GM23248 (cell line): Measurements from ENCODE around the gene SGPL1. TPM values are rescaled to one million over a fixed set of nuclear protein-coding genes. Genes with fewer than 3 reads are reported as not detected.
A peak's percentile ranks its signal among the peaks of the same experiment; 100 is the strongest.

Experiments
- DNase-seq: peaks from one replicate; pipeline ENCODE4 v3.0.0-alpha.2; 2015
- H2AFZ ChIP-seq: fragments of 200-600 bp; sonication (generic); 2 replicates; pipeline ENCODE4 v1.6.1; 2016; ENCODE audit warnings: antibody characterized with exemption
- H3F3A ChIP-seq: fragments of 200-600 bp; sonication (generic); 2 replicates; pipeline ENCODE4 v1.6.1; 2016; ENCODE audit warnings: mild to moderate bottlenecking, antibody characterized with exemption, mixed run types; ENCODE audit not compliant: insufficient read depth
- H3K27ac ChIP-seq: fragments of 200-600 bp; sonication (generic); 2 replicates; pipeline ENCODE4 v1.5.1; 2016; ENCODE audit warnings: mild to moderate bottlenecking
- H3K27me3 ChIP-seq: fragments of 200-600 bp; sonication (generic); replicated peaks from 2 replicates; pipeline ENCODE4 v1.6.1; 2016; ENCODE audit warnings: mild to moderate bottlenecking; ENCODE audit not compliant: insufficient read depth
- H3K36me3 ChIP-seq: fragments of 200-600 bp; sonication (generic); 2 replicates; pipeline ENCODE4 v1.6.1; 2016; ENCODE audit warnings: low read depth, mild to moderate bottlenecking
- H3K4me1 ChIP-seq: fragments of 200-600 bp; sonication (generic); 2 replicates; pipeline ENCODE4 v1.6.1; 2016; ENCODE audit warnings: mild to moderate bottlenecking; ENCODE audit not compliant: insufficient read depth
- H3K4me2 ChIP-seq: fragments of 200-600 bp; sonication (generic); one replicate; pipeline ENCODE4 v1.6.1; 2016; ENCODE audit warnings: mild to moderate bottlenecking; ENCODE audit not compliant: unreplicated experiment
- H3K4me3 ChIP-seq: fragments of 200-600 bp; sonication (generic); 2 replicates; pipeline ENCODE4 v1.5.1; 2016; ENCODE audit warnings: mild to moderate bottlenecking
- H3K79me2 ChIP-seq: fragments of 200-600 bp; sonication (generic); 2 replicates; pipeline ENCODE4 v1.6.1; 2016; ENCODE audit warnings: mild to moderate bottlenecking; ENCODE audit not compliant: insufficient read depth
- H3K9ac ChIP-seq: fragments of 200-600 bp; sonication (generic); 2 replicates; pipeline ENCODE4 v1.6.1; 2016; ENCODE audit warnings: mild to moderate bottlenecking
- H3K9me2 ChIP-seq: fragments of 200-600 bp; sonication (generic); 2 replicates; pipeline ENCODE4 v1.6.1; 2016; ENCODE audit warnings: mixed run types, mild to moderate bottlenecking, moderate library complexity; ENCODE audit not compliant: insufficient read depth
- H3K9me3 ChIP-seq: fragments of 200-600 bp; sonication (generic); one replicate; pipeline ENCODE4 v1.6.1; 2017; ENCODE audit warnings: low read depth
- H4K20me1 ChIP-seq: fragments of 200-600 bp; sonication (generic); 2 replicates; pipeline ENCODE4 v1.6.0; 2016; ENCODE audit not compliant: insufficient read depth
- EZH2 ChIP-seq: fragments of 200-600 bp; sonication (generic); IDR thresholded peaks from 2 replicates; pipeline ENCODE4 v1.6.1; 2018; ENCODE audit warnings: antibody characterized with exemption, mild to moderate bottlenecking; ENCODE audit not compliant: insufficient read depth, poor library complexity, severe bottlenecking
- EZH2phosphoT487 ChIP-seq: fragments of 200-600 bp; sonication (generic); IDR thresholded peaks from 2 replicates; pipeline ENCODE4 v1.6.1; 2018; ENCODE audit warnings: antibody characterized with exemption, moderate library complexity, mild to moderate bottlenecking, low read depth; ENCODE audit not compliant: insufficient read depth
- WGBS, 2 experiments: methylation state at CpG; one replicate each; pipeline ENCODE4 v1.1.6; 2015 to 2017; ENCODE audit warnings: low lambda C conversion rate in 2 of 2, low coverage in 1 of 2; ENCODE audit errors: missing lambda C conversion rate in 2 of 2; 5-methylcytosine and 5-hydroxymethylcytosine counted together
- in situ Hi-C: fragments of 300-500 bp; cut with MboI; formaldehyde crosslinking; loops from 2 replicates; pipeline ENCODE4 v1.15.0; 2020
- polyA plus RNA-seq: library from polyadenylated mRNA; unstranded; fragments of >200 nt; fragmentation: Nextera tagmentation; extraction: Ambion mirVana; gene quantifications from 2 replicates; pipeline ENCODE4 v1.2.1, GENCODE V29; 2016
- total RNA-seq: library from RNA; depleted of rRNA; stranded (reverse); fragments of >200 nt; shearing (Covaris generic); gene quantifications from 2 replicates; pipeline ENCODE4 v1.2.3, GENCODE V29; 2014

Gene SGPL1
- total and polyA plus RNA-seq, 2 experiments from 2014 or later = 18.2 to 27.5 TPM

DNA sequence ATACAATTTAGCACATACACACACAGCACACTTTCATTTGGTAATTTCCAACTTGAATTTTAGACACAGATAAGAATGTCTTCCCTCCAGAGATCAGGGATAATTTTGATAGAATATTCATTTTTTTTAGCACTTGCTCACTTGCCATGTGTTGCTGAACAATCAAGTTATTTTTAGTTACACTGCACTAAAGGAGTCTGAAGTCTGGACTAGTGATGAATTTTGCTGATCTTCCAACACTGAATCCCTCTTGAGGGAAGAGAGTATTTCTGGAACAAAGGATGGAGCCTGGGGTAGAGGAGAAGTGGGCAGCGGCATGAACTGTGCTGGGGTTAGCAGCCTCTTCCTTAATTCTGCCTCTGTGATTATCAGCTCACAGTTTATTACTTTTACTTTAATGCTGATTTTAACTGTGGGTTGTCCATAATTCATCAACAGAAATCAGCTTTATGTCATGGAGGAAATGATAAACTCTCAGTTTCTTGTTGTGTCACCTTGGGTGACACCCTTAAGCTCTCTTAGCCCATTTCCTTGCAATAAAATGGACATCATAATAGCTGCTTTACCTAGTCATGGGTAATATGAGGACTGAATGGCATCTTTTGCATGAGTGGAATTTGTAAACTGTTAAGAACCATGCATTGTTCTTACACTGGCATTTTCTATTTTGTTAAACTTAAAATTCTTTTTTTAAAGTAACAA lies 32.1 kb downstream of the SGPL1 start:
- peak; percentile 33 for DNase-seq
- Histone ChIP-seq H3F3A (peaks cover 14% of the 10 kb centered on the region), H3K9me2 (no peaks in the 10 kb centered on the region), H3K36me3 (peaks cover 3% of the 10 kb centered on the region), H3K4me3 (no peak overlapping the region), H3K79me2 (peaks cover 17% of the 10 kb centered on the region), H3K27me3 (no peaks in the 10 kb centered on the region), H4K20me1 (no peaks in the 10 kb centered on the region), H3K4me1 (peaks cover 27% of the 10 kb centered on the region), H3K4me2 (no peak overlapping the region), H3K9ac (no peak overlapping the region), H2AFZ (no peak overlapping the region), H3K27ac (no peak overlapping the region; the same call in 1 of the 2 replicates), H3K9me3 (no peaks in the 10 kb centered on the region)
- in situ Hi-C loops = no loop called here
- WGBS, 2 experiments = 100% methylated on average over 1 of the region's 1 CpG
- no peak for TF ChIP-seq EZH2phosphoT487
- TF ChIP-seq EZH2 = no peak

GRCh38 chr10:70849582-70850016 lies 33.9 kb downstream of the SGPL1 start:
- Histone ChIP-seq H3K4me2 (peak overlapping the region; percentile 22), H3K4me1 (peaks cover 27% of the 10 kb centered on the region), H3F3A (peaks cover 14% of the 10 kb centered on the region), H2AFZ (no peak overlapping the region), H3K36me3 (peaks cover 10% of the 10 kb centered on the region), H4K20me1 (no peaks in the 10 kb centered on the region), H3K4me3 (no peak overlapping the region), H3K79me2 (0 out of 2 replicates have a peak, but pooled peaks cover 6% of the 10 kb centered on the region), H3K27ac (peak overlapping the region; percentile 22; the same call in 1 of the 2 replicates), H3K27me3 (no peaks in the 10 kb centered on the region), H3K9me2 (no peaks in the 10 kb centered on the region), H3K9ac (no peak overlapping the region), H3K9me3 (no peaks in the 10 kb centered on the region)
- TF ChIP-seq EZH2 (no peak), EZH2phosphoT487 (no peak)
- 57 to 60% methylated on average over 2 of the region's 2 CpGs for WGBS, 2 experiments
- in situ Hi-C loops = no loop called here
- peak; percentile 74 for DNase-seq

DNA sequence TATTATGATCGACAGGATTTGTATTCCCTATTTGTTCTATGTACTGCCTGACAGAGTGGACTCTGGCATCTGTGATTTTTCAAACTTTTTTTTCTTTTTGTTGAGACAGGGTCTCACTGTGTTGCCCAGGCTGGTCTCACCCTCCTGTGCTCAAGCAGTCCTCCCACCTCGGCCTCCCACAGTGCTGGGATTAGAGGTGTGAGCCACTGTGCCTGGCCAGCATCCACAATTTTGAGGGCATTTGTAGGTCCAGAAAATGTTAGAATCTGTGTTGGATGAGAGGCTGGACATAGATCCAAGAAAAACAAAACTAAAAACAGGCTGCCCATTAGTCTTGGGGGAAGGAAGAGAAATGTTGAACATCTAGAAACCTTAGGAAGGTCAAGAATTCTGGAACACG lies 34.3 kb downstream of the SGPL1 start:
- Histone ChIP-seq H3K9ac (no peak overlapping the region), H3K4me1 (peaks cover 27% of the 10 kb centered on the region), H4K20me1 (no peaks in the 10 kb centered on the region), H3K4me2 (peak overlapping the region; percentile 22), H2AFZ (no peak overlapping the region), H3K27ac (peak overlapping the region; percentile 22; the same call in 1 of the 2 replicates), H3K9me3 (no peaks in the 10 kb centered on the region), H3K9me2 (no peaks in the 10 kb centered on the region), H3F3A (peaks cover 14% of the 10 kb centered on the region), H3K4me3 (no peak overlapping the region), H3K79me2 (0 out of 2 replicates have a peak, but pooled peaks cover 2% of the 10 kb centered on the region), H3K36me3 (peaks cover 15% of the 10 kb centered on the region), H3K27me3 (no peaks in the 10 kb centered on the region)
- WGBS, 2 experiments = 79 to 83% methylated on average over 3 of the region's 3 CpGs
- no peak for TF ChIP-seq EZH2
- no peak for TF ChIP-seq EZH2phosphoT487
- in situ Hi-C loops = no loop called here
- DNase-seq = no peak

- H3K36me3 ChIP-seq = peaks cover 30% of the 10 kb centered on the region
- WGBS, 2 experiments = 91% methylated on average over 5 of the region's 5 CpGs
- TF ChIP-seq EZH2 (no peak), EZH2phosphoT487 (no peak)
- H2AFZ ChIP-seq = no peak overlapping the region
- in situ Hi-C loops = no loop called here
- peaks cover 27% of the 10 kb centered on the region for H3K4me1 ChIP-seq
- H3F3A ChIP-seq = peaks cover 14% of the 10 kb centered on the region
- H3K9me3 ChIP-seq = no peaks in the 10 kb centered on the region
- H3K4me3 ChIP-seq = no peak overlapping the region
- H4K20me1 ChIP-seq = no peaks in the 10 kb centered on the region
- H3K9ac ChIP-seq = no peak overlapping the region
- H3K9me2 ChIP-seq = no peaks in the 10 kb centered on the region
- H3K4me2 ChIP-seq = no peak overlapping the region
- H3K27ac ChIP-seq = no peak overlapping the region
- DNase-seq = no peak
- H3K27me3 ChIP-seq = no peaks in the 10 kb centered on the region
- H3K79me2 ChIP-seq = no peaks in the 10 kb centered on the region
Observed at GRCh38 chr10:70851597-70852475, 36.1 kb downstream of the SGPL1 start.
